NCI-H146 (cell line): Measurements from ENCODE around the gene ITPR3.

Source experiments
- DNase-seq: peaks from one replicate; lab custom pipeline; 2025; lab: John Stamatoyannopoulos, UW

ITPR3 gene

DNA sequence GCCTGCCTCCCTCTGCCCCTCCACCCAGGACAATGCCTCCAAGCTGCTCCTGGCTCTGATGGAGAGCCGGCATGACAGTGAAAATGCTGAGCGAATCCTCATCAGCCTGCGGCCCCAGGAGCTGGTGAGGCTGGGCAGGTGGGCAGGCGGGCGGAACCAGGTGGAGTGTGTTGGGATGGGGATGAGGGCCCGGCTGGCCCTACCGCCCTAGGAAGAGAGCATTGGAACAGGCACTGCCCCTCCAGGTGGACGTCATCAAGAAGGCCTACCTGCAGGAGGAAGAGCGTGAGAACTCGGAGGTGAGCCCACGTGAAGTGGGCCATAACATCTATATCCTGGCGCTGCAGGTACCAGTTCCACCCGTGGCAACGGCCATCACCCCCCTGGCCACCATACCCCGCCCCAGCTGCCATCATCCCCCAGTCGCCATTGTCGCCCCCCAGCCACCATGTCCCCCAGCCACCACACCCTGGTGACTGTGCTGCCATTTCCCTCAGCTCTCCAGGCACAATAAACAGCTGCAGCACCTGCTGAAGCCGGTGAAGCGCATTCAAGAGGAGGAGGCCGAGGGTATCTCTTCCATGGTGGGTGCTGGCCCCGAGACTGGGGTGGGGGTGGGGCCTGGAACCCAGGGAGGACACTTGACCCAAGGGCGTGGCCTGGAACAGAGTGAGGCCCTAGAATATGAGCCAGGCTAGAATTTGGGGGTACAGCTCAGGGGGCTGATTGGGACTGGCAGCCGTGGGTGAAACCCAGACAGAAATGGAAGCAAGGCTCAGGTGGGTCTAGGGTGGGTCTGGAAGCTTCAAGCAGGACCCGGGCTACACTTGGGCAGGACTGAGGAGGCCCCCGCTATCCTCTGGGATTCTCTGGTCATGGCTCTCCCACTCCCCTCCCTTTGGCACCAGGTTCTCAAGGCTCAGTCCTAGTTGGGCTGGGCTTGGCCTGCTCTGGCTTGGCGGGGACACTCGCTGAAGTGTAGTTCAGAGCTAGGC is 66.2 kb downstream of the ITPR3 start:
- no peak for DNase-seq

DNA sequence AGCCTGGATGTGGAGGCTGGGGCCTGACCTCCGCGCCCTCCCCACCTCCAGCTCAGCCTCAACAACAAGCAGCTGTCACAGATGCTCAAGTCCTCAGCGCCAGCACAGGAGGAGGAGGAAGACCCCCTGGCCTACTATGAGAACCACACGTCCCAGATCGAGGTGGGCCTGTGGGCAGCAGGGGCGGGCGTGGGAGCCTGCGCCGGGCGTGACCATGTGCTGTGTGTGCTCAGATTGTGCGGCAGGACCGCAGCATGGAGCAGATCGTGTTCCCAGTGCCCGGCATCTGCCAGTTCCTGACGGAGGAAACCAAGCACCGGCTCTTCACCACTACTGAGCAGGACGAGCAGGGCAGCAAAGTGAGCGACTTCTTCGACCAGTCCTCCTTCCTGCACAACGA is 66.9 kb downstream of the ITPR3 start:
- no peak for DNase-seq

DNA sequence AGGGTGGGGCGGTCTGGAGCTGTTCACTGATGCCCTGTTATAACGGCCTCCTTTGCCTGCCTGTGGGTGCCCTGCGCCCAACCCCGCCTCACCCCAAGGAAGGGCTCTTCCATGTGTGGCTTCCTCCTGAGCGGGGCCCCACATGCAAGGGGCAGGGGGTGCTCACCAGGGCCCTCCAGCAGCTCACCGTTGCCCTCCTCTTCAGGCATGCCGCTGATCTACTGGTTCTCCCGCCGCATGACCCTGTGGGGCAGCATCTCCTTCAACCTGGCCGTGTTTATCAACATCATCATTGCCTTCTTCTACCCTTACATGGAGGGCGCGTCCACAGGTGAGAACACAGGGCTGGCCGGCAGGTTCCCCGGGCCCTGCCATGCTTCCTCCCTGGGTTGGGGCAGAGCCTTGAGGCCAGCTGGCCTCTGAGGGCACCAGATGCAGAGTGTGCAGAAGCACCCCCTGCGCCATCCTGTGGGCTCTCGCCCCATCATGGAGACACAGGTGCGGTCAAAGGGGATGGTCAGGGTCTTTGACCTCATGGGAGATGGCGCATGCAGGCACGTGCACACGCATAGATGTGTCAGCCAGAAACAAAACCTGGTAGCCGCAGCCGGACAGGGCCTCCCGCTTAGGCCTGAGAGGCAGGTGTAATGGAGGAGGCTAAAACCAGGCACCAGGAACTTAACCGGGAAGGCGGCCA is 67.5 kb downstream of the ITPR3 start:
- no peak for DNase-seq

DNA sequence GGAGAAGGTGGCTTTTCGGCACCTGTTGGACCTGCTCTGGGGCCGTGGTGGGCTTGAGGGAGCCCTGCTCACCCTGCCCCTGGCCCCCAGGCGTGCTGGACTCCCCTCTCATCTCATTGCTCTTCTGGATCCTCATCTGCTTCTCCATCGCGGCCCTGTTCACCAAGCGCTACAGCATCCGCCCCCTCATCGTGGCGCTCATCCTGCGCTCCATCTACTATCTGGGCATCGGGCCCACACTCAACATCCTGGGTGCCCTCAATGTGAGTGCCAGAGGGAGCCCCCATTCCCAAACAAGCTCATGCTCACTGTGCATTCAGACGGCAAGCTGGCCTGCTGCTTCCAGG is 68.0 kb downstream of the ITPR3 start:
- no peak for DNase-seq

DNA sequence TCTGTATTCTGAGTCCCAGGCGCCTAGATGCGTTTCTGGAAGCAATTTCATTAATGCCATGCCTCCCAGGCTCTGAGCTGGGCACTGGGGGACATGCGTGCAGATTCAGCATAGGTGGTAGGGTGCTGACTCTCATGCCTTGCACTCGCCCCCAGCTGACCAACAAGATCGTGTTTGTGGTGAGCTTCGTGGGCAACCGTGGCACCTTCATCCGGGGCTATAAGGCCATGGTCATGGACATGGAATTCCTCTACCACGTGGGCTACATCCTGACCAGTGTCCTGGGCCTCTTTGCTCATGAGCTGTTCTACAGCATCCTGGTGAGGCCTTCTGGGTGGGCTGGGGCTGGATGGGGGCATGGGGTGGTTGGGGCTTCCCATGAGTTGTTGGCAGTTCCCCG is 68.8 kb downstream of the ITPR3 start:
- no peak for DNase-seq

DNA sequence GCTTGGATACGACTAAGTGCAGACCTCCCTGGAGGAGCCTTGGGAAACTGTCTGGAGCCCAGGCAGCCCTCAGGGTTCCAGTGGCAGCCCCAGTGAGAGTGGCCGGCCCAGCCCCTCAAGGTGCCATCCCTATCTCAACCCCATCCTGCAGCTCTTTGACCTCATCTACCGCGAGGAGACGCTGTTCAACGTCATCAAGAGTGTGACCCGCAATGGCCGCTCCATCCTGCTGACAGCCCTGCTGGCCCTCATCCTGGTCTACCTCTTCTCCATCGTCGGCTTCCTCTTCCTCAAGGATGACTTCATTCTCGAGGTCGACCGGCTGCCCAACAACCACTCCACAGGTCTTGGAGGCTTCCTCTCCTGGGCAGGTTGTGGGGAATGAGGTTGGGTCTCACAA is 69.6 kb downstream of the ITPR3 start:
- DNase-seq: no peak

DNA sequence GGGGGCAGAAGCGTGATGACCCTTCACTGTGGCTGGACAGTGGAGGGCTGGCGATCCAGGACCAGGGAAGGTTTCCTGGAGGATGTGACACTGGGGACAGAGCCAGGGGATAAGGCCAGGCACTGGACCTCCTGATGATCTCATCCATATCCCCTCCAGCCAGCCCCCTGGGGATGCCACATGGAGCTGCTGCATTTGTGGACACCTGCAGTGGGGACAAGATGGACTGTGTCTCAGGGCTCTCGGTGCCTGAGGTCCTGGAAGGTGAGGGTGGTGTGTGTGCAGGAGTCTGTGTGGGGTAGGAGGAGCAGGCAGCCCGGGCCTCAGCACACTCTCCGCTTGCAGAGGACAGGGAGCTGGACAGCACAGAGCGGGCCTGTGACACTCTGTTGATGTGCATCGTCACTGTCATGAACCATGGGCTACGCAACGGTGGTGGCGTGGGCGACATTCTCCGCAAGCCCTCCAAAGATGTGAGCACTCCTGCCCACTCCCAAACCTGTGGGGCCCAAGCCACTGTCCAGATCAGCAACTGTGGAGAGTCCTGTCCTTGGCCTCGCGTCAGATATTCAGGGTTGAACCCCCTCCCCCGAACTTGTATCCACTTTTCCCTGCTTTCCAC is 70.4 kb downstream of the ITPR3 start:
- DNase-seq: no peak

DNA sequence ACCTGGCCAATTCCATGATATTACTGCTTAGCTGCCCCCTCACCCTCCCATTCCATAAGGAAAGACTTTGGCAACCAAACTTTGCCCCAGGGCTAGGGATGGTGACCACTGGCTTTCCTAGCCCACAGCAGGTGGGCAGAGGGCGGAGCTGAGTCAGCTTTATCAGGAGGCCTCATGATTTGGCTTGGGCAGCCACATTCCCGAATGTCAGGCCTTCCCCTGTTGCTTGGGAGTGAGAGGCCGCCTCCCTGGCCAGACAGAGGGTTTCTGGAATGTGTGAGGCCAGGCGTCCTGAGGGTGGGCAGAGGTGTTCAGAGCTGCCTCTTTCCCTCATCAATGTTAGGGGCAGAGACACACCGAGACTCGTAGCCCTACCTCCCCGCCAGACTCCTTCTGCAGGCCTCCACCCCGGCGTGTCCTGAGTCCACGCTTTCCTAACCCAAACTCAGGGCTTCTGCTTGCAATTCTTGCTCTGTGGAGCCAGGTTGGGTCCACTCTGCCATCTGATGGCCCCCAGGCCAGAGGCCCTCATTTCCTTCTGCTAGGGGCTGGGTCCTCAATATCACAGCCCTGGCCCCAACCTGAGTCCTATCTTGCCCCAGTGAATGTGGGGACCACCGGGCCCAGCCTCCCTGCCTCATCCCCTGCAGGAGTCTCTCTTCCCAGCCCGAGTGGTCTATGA is 71.1 kb downstream of the ITPR3 start:
- DNase-seq: no peak

DNA sequence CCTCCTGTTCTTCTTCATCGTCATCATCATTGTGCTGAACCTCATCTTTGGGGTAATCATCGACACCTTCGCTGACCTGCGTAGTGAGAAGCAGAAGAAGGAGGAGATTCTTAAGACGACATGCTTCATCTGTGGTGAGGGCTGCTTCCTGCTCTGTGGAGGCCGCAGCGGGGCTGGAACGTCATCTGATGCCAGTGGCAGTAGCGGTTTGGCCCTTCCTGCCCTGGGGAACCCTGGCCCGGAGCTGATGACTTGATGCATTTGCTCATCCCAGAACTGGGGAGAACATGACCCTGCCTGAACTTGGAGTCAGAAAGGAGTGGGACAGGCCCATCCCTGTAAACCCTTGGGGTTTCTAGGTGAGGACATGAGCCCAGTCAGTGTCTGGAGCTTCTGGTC is 71.6 kb downstream of the ITPR3 start:
- no peak for DNase-seq

DNA sequence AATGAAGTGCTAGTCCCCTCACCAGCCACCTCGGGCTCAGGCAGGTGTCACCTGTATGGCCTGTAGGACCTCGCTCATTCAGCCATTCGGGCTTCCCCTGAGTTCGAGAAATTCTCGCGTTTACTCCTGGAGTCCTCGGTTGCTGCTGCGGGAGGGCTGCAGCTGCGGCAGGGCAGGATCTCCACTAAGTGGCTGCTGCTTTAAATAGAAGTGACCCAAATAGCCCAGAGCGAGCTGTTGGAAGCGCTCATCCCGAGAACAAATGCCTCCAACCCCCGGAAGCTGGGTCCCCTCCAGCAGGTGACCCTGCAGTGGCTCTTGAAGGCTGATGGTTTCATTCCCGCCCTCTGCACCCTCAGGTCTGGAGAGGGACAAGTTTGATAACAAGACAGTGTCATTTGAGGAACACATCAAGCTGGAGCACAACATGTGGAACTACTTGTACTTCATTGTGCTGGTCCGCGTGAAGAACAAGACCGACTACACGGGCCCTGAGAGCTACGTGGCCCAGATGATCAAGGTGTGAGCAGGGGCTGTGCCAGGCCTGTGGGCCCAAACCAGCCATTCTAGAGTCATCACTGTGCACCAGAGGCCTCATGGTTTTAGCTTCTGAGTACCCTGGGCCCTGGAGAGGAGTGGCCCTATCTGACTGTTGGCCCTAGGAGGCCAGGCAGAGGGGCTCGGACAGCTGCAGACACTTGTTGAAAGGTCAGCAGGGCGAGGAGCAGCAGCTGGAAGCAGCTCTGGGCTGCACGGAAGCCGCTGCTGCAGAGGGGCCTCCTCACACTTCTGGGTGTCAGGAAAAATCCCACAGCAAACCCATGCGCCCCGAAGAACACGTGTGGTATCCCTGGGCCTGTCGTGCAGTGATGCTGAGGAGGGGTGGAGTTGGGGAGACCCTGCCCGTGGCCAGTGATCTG is 72.3 kb downstream of the ITPR3 start:
- DNase-seq: no peak

DNA sequence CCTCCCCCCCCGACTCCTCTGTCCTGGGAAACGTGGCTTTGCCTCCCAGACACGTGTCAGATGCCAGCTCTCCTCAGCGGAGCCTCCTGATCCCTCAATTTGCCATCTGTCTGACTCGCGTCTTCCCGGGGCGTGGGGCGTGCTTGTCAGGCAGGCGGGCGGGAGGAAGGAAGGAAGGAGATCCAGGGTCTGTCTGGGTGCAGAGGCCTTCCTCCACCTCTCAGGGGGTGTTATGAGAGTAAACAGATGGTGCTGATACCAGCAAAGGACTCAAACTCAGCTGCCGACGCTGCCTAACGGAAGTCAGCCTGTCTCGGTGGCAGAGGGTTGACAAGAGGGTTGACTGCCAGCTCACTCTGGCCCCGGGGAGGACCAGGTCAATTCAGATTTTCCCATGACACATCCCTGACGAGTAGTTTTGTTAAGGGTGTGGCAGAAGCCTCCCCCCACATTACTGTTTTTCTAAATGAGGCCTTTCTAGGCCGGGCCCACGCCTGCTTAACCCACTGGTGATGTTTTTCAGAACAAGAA is 73.3 kb downstream of the ITPR3 start:
- DNase-seq: no peak

DNA sequence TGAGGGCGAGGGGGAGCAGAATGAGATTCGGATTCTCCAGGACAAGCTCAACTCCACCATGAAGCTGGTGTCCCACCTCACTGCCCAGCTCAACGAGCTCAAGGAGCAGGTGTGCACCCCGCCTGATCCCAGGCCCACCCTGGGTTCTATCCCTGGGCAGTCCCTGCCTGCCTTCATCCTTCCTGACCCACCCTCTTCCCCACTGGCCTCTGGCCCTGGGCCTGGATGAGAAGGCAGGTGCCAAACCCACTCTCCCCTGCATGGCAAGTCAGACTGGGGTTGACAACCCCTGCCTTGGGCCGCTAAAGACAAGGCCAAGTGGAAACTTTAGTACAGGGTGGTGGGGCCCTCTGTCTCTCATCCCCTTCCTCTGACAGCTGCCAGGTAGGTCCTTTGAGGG is 73.9 kb downstream of the ITPR3 start:
- DNase-seq: no peak

DNA sequence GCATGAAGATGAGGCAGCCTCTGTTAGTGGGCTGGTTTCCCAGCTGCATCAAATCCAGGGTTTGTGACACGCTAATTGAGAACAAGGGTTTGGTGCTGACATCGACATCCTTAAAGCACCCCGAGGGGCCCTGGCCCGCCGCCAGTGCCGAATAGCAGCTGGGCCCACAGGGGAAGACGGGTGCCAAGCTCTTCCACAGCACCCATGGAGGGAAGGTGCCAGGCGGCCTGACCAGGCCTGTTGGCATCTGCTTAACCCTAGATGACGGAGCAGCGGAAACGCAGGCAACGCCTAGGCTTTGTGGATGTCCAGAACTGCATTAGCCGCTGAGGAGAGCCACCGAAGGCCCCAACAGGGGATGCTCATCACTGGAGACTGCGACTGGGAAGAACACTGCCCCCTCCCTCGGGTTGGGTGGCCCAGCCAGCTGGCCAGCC is 74.3 kb downstream of the ITPR3 start:
- DNase-seq: no peak

DNA sequence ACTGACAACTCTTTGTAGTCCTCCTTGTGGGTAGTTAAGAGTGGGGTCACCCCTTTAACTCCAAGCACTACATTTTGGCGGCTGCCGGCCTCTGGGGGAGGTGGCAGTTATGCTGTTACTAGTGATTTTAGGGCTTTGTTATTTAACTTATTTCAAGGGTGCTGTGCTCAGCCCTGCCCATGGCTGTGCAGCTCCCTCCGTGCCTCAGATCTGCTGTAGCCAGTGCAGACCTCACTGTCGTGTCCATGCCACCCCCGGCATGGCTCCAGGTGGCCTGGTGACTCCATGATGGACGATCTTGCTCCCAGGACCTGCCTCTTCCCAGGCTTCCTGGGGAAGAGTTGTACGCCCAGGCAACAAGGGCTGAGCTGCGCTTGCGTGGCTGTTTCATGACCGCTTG is 75.0 kb downstream of the ITPR3 start:
- DNase-seq: no peak

DNA sequence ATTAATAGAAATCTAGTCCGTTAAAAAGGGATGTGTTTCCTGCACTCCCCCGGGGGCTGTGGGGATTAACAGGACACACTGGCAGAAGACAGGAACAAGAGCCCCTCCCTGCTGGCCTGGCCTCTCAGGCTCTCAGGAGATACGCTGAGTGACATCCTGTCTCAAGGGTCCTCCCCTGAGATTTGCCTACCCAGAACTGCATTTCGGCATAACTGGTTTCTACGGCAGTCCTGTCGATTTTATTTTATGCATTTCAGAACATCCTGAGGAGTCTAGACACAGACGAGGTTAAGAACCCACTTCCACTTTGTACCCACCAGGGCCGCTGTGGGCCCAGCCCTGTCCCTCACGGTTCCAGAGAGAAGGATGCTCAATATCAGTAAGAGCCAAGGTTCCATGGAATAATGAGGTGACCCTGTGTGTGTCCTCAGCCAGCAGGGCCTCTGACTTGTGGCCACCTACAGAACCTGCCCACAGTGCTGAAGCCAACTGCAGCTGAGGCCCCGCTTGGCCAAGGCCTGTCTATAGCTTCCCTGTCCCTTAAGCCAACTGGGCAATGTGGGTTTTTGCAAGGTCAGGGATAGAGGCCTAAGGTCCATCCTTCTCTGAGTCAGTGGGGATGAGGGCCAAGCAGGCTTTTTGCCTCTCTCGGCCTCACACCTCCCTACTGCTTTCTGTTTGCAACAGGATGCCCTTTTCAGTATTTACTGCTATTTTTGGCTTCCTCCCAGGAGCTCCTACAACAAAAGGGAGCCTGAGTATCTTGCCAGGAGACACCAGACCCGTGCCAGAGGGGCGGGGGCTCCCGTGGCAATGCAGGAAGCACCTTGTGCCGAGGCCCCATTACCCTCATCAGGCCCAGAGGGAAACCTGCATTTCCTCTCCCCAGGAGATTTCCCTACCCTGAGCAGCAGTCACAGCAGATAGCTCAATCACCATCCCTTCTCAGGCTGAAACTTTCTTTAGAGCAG is 75.7 kb downstream of the ITPR3 start:
- peak; percentile 10 for DNase-seq

DNA sequence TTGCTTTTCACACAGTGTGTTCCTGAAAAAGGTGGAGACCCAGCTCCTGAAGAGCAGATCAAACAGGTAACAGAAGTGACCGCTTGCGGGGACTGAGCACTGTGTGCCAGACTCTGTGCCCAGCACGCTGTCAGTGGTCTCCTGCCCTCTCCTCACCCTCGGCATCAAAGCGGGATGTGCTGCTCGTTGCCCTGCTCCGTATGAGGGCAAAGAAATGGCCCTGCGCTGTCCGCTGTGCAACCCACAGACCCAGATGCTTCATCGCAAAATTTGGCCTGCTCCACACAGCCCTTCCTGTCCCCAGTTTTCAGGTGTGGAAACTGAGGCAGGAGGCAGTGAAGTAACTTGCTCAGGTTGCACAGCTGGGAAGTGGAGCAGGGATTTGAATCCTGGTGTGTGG is 76.7 kb downstream of the ITPR3 start:
- no peak for DNase-seq

DNA sequence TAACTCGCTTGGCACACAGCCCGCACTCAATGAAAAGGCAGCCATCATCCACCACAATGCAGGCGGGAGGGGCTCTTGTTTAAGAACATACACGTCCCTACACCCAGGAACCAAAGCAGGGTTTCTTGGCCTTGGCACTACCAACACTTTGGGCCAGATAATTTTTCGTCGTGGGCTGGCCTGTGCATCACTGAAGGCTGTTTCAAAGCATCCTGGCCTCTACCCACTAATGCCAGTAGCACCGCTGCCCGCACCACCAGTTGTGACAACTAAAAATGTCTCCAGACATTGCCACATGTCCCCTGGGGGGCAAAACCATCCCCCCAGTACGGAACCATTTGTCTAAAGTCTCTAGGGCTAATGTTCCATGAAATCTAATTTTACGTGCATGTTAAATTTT is 77.4 kb downstream of the ITPR3 start:
- DNase-seq: no peak

DNA sequence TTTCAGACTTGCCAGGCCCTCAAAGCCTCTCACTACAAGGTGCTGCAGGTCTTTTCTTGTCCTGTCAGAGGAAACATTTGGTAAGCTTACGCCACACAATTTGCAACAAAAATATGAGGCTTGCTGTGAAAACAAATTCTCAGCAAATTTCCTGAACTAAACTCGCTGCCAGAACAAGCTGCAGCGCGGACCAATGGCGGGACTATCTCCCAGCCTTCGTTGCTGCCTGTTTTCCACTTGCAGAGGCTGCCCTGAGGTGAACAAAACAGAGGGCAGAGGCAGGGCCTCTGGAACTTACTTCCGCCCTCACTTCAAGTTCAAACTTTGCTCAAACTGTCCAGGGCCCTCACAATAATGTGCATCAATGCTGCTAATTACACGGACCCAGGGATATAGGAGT is 78.0 kb downstream of the ITPR3 start:
- no peak for DNase-seq

DNA sequence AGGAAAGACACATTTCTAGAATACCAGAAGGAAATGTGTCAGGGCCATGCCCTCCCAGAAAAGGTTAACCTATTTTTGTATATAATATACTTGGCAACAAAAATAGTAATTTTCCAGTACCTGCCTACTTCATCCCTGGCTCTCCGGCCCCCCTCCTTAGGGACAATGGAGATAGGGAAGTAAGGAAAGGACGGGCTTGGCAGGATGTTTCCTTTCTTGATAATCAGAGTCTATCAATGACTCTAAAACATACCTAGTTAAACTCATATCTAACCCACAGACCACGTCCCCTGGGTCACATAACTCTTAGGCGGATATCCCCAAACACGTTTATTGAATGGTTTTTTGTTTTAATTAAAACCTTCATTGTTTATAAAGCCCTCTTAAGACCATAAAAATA is 78.6 kb downstream of the ITPR3 start:
- no peak for DNase-seq
